HL-60 (cell line): ENCODE measurements around the gene TRAF5.

Experiments
- POLR2AphosphoS5 ChIP-seq: IDR thresholded peaks from 2 replicates; pipeline ENCODE4 v1.6.1; 2012; ENCODE audit warnings: low read depth
- TF ChIP-seq, protein P1 (sequence below): IDR thresholded peaks from one replicate; pipeline ENCODE4 v1.5.1; 2011; ENCODE audit warnings: low read length, control low read depth, inconsistent platforms; ENCODE audit not compliant: insufficient read depth

DNA sequence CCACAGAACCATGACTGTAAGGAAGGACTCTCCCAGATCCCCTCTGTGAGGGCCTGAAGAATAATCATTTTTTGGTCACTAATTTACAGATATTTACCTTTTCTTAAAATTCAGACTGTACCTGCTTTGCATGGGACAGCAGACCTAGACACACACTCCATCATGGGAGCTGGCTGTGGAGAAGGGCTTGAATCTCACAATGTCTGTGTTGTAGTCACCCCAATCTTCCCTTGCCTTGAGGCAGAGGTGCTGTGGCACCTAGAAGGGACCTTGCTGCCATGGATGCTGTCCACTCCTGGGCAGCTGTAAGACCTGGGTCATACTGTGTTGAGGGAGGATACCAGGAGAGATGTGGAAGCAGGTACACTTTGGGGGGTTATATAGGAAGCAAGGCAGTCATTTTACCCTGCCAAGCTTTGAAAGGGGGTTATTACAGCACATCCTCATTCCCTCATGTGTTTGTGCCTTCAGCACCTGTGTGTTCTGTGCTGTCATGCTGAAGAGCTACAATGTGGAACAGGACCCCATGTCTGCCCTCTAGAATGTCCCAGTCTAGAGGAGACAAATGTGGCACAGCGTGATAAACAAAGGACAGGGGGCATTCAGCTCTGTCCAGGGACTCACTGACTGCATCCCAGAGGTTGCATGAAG is 27.1 kb downstream of the TRAF5 start:
- TF ChIP-seq, protein P1, sequence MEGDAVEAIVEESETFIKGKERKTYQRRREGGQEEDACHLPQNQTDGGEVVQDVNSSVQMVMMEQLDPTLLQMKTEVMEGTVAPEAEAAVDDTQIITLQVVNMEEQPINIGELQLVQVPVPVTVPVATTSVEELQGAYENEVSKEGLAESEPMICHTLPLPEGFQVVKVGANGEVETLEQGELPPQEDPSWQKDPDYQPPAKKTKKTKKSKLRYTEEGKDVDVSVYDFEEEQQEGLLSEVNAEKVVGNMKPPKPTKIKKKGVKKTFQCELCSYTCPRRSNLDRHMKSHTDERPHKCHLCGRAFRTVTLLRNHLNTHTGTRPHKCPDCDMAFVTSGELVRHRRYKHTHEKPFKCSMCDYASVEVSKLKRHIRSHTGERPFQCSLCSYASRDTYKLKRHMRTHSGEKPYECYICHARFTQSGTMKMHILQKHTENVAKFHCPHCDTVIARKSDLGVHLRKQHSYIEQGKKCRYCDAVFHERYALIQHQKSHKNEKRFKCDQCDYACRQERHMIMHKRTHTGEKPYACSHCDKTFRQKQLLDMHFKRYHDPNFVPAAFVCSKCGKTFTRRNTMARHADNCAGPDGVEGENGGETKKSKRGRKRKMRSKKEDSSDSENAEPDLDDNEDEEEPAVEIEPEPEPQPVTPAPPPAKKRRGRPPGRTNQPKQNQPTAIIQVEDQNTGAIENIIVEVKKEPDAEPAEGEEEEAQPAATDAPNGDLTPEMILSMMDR, result no peak
- no peak for TF ChIP-seq POLR2AphosphoS5
